SK-N-SH (cell line): ENCODE results near the gene CABLES2. TPM values are rescaled to one million over a fixed set of nuclear protein-coding genes. Genes with fewer than 3 reads are reported as not detected.

Experiments used
- CTCF ChIA-PET: fragments of 300-600, 350-600 bp; formaldehyde crosslinking; extraction: SDS; loops from one replicate; lab custom pipeline; 2021; lab: Yijun Ruan, JAX
- POLR2A ChIA-PET: fragments of 350-600 bp; sonication (Branson Sonifier 250); formaldehyde crosslinking; extraction: SDS; loops from one replicate; lab custom pipeline; 2020; ENCODE audit warnings: antibody characterized with exemption, inconsistent platforms; lab: Yijun Ruan, JAX
- DNase-seq: peaks from one replicate; pipeline ENCODE4 v3.0.0; 2012
- H2AFZ ChIP-seq: fragments of 200-600 bp; sonication (generic); 2 replicates; pipeline ENCODE4 v1.8.1; 2016; ENCODE audit warnings: antibody characterized with exemption, mild to moderate bottlenecking, low read depth
- H3F3A ChIP-seq: fragments of 200-600 bp; sonication (generic); replicated peaks from 2 replicates; pipeline ENCODE3; 2016; ENCODE audit warnings: antibody characterized with exemption, mild to moderate bottlenecking; ENCODE audit not compliant: insufficient read depth
- H3K27ac ChIP-seq, 2 experiments: fragments of 200-500 bp in 1 of 2; fragments of 200-600 bp in 1 of 2; sonication (Bioruptor generic) in 1 of 2; sonication (generic), shearing (Covaris generic) in 1 of 2; 2 replicates each; pipeline versions ENCODE4 v1.5.1 to v1.6.1; 2014 to 2016; ENCODE audit warnings: low read depth in 2 of 2, inconsistent platforms in 1 of 2, low read length in 1 of 2, mild to moderate bottlenecking in 1 of 2, mixed read lengths in 1 of 2
- H3K27me3 ChIP-seq: fragments of 200-600 bp; sonication (generic), shearing (Covaris generic); 2 replicates; pipeline ENCODE4 v1.6.1; 2016; ENCODE audit warnings: mixed run types; ENCODE audit not compliant: insufficient read depth
- H3K36me3 ChIP-seq, 2 experiments: fragments of 200-500 bp in 1 of 2; fragments of 200-600 bp in 1 of 2; sonication (Bioruptor generic) in 1 of 2; sonication (generic) in 1 of 2; replicated peaks in 1 of 2; 2 replicates each; pipeline versions ENCODE3 to v1.5.1; 2014 to 2016; ENCODE audit warnings: low read length in 1 of 2, mild to moderate bottlenecking in 1 of 2; ENCODE audit not compliant: insufficient read depth in 2 of 2, control insufficient read depth in 1 of 2
- H3K4me1 ChIP-seq, 2 experiments: fragments of 200-500 bp in 1 of 2; fragments of 200-600 bp in 1 of 2; sonication (Bioruptor generic) in 1 of 2; sonication (generic), shearing (Covaris generic) in 1 of 2; 2 replicates each; pipeline versions ENCODE4 v1.5.1 to v1.6.1; 2014 to 2016; ENCODE audit warnings: low read depth in 1 of 2, low read length in 1 of 2, mixed run types in 1 of 2; ENCODE audit not compliant: insufficient read depth in 2 of 2, control insufficient read depth in 1 of 2
- H3K4me2 ChIP-seq: fragments of 200-600 bp; sonication (generic), shearing (Covaris generic); 2 replicates; pipeline ENCODE4 v1.6.1; 2017; ENCODE audit warnings: mixed run types
- H3K4me3 ChIP-seq, 2 experiments: fragments of 200-500 bp in 1 of 2; fragments of 200-600 bp in 1 of 2; sonication (Bioruptor generic) in 1 of 2; sonication (generic), shearing (Covaris generic) in 1 of 2; 2 replicates each; pipeline versions ENCODE4 v1.5.1 to v1.8.1; 2014 to 2016; ENCODE audit warnings: low read depth in 2 of 2, inconsistent platforms in 1 of 2, low read length in 1 of 2, mild to moderate bottlenecking in 1 of 2, mixed read lengths in 1 of 2, moderate library complexity in 1 of 2
- H3K79me2 ChIP-seq: fragments of 200-600 bp; sonication (generic); 2 replicates; pipeline ENCODE4 v1.8.1; 2017; ENCODE audit warnings: mild to moderate bottlenecking; ENCODE audit not compliant: insufficient read depth
- H3K9ac ChIP-seq: fragments of 200-600 bp; sonication (generic); 2 replicates; pipeline ENCODE4 v1.6.1; 2017; ENCODE audit warnings: mixed run types
- H3K9me2 ChIP-seq: fragments of 200-600 bp; sonication (generic); 2 replicates; pipeline ENCODE4 v1.6.1; 2017; ENCODE audit warnings: mixed run types
- H3K9me3 ChIP-seq: fragments of 200-600 bp; sonication (generic); 2 replicates; pipeline ENCODE4 v1.6.1; 2017; ENCODE audit warnings: mixed run types, mild to moderate bottlenecking, moderate library complexity
- H4K20me1 ChIP-seq: fragments of 200-600 bp; sonication (generic); 2 replicates; pipeline ENCODE4 v1.6.1; 2017; ENCODE audit warnings: mild to moderate bottlenecking, mixed run types; ENCODE audit not compliant: insufficient read depth
- CTCF ChIP-seq: fragments of 200-600 bp; sonication (generic); IDR thresholded peaks from 2 replicates; pipeline ENCODE4 v1.6.1; 2017; ENCODE audit warnings: antibody characterized with exemption, mild to moderate bottlenecking, moderate library complexity
- FOSL2 ChIP-seq: IDR thresholded peaks from 2 replicates; pipeline ENCODE4 v1.4.0; 2012; ENCODE audit warnings: low read depth, mild to moderate bottlenecking, moderate library complexity, borderline replicate concordance
- FOXJ3 ChIP-seq: sonication (generic); formaldehyde crosslinking; IDR thresholded peaks from 2 replicates; pipeline ENCODE4 v1.5.1; 2020; ENCODE audit warnings: mild to moderate bottlenecking, missing genetic modification reagents
- IRF3 ChIP-seq: fragments of 150-350 bp; IDR thresholded peaks from 2 replicates; pipeline ENCODE4 v1.6.1; 2016; ENCODE audit warnings: mild to moderate bottlenecking, low read depth, low read length
- JUND ChIP-seq: IDR thresholded peaks from 2 replicates; pipeline ENCODE4 v1.4.0; 2012
- MAX ChIP-seq: IDR thresholded peaks from 2 replicates; pipeline ENCODE4 v1.4.0; 2012; ENCODE audit warnings: low read depth
- MXI1 ChIP-seq: IDR thresholded peaks from 2 replicates; pipeline ENCODE4 v1.6.1; 2012; ENCODE audit warnings: mild to moderate bottlenecking, low read depth, low read length, improper control_type of control experiment
- PBX3 ChIP-seq: IDR thresholded peaks from 2 replicates; pipeline ENCODE4; 2012
- POLR2AphosphoS5 ChIP-seq: IDR thresholded peaks from 2 replicates; pipeline ENCODE4 v1.6.1; 2012; ENCODE audit warnings: low read depth, low read length
- RAD21 ChIP-seq: IDR thresholded peaks from 2 replicates; pipeline ENCODE4 v1.6.1; 2012; ENCODE audit warnings: mild to moderate bottlenecking, low read length
- SIN3A ChIP-seq: IDR thresholded peaks from 2 replicates; pipeline ENCODE4 v1.6.1; 2012; ENCODE audit warnings: low read depth, mild to moderate bottlenecking, low read length, moderate library complexity, borderline replicate concordance
- SMC3 ChIP-seq: IDR thresholded peaks from 2 replicates; pipeline ENCODE4 v1.6.1; 2012; ENCODE audit warnings: low read depth, low read length, improper control_type of control experiment
- USF1 ChIP-seq: IDR thresholded peaks from 2 replicates; pipeline ENCODE4 v1.4.0; 2012; ENCODE audit warnings: low read depth, borderline replicate concordance
- USF2 ChIP-seq: fragments of 150-350 bp; IDR thresholded peaks from 2 replicates; pipeline ENCODE4 v1.6.1; 2017; ENCODE audit warnings: antibody characterized with exemption, low read length, low read depth, borderline replicate concordance
- WGBS: methylation state at CpG from one replicate; pipeline ENCODE4 v1.1.6; 2017; ENCODE audit warnings: low lambda C conversion rate; 5-methylcytosine and 5-hydroxymethylcytosine counted together
- polyA plus RNA-seq, 3 experiments: library from polyadenylated mRNA; depleted of rRNA; stranded (reverse); fragments of >200 nt; gene quantifications; 2 replicates each; pipeline ENCODE4 v1.2.3, GENCODE V29; 2012

CABLES2 gene
- polyA plus RNA-seq, 1 of the 3 experiments (the other 2 are of a cell fraction): 4.8 TPM

- Histone ChIP-seq H3K4me1 (peaks cover 0 to under 1% of the 10 kb centered on the region in 2 experiments; a peak in 1 of 4 replicates), H3K36me3 (peaks cover 11 to 46% of the 10 kb centered on the region in 2 experiments), H3K9me3 (no peaks in the 10 kb centered on the region), H3K9ac (no peak overlapping the region), H3K4me3 (no peak overlapping the region), H3K9me2 (no peaks in the 10 kb centered on the region), H2AFZ (no peak overlapping the region), H3K27ac (no peak overlapping the region), H3F3A (no peaks in the 10 kb centered on the region), H3K79me2 (no peaks in the 10 kb centered on the region), H4K20me1 (no peaks in the 10 kb centered on the region), H3K27me3 (no peaks in the 10 kb centered on the region), H3K4me2 (no peak overlapping the region)
- no peak for TF ChIP-seq USF1
- TF ChIP-seq USF2: no peak
- POLR2A ChIA-PET: no interaction called here
- DNase-seq: no peak
- WGBS: 97% methylated on average over 10 of the region's 10 CpGs
- CTCF ChIA-PET: interaction anchor here (2.2 kb wide), 1 partner anchor 35 kb away, joined by 11 read pairs; no protein-coding TSS in a partner anchor
Measured at GRCh38 chr20:62347151-62347404, 60.0 kb downstream of the CABLES2 start.

- ChIA-PET POLR2A (no interaction called here), CTCF (interaction anchor here (2.2 kb wide), 1 partner anchor 35 kb away, joined by 11 read pairs; no protein-coding TSS in a partner anchor)
- H3K4me1 ChIP-seq: no peaks in the 10 kb centered on the region
- H3F3A ChIP-seq: no peaks in the 10 kb centered on the region
- H3K9me2 ChIP-seq: no peaks in the 10 kb centered on the region
- no peak overlapping the region for H3K4me3 ChIP-seq
- TF ChIP-seq RAD21 (no peak), FOSL2 (no peak), FOXJ3 (no peak), MAX (no peak)
- H4K20me1 ChIP-seq: no peaks in the 10 kb centered on the region
- DNase-seq: no peak
- 94% methylated on average over 21 of the region's 34 CpGs for WGBS
- no peak overlapping the region for H3K9ac ChIP-seq
- no peaks in the 10 kb centered on the region for H3K79me2 ChIP-seq
- no peaks in the 10 kb centered on the region for H3K27me3 ChIP-seq
- peaks cover 11 to 44% of the 10 kb centered on the region in 2 experiments for H3K36me3 ChIP-seq
- H3K9me3 ChIP-seq: no peaks in the 10 kb centered on the region
- no peak overlapping the region for H3K4me2 ChIP-seq
- H3K27ac ChIP-seq: no peak overlapping the region; a peak in 1 of 4 replicates
- H2AFZ ChIP-seq: no peak overlapping the region
Measured at GRCh38 chr20:62346398-62347150, 60.5 kb downstream of the CABLES2 start.

- CTCF ChIA-PET: interaction anchor here (1.9 kb wide), 1 partner anchor 37 kb away, joined by 8 read pairs; no protein-coding TSS in a partner anchor
- TF ChIP-seq SIN3A: no peak
- TF ChIP-seq PBX3: no peak
- TF ChIP-seq CTCF: no peak
- no peak for TF ChIP-seq JUND
- no peak for TF ChIP-seq SMC3
- TF ChIP-seq MXI1: no peak
- no peak for TF ChIP-seq POLR2AphosphoS5
- TF ChIP-seq IRF3: no peak
Measured at GRCh38 chr20:62345681-62346370, 61.3 kb downstream of the CABLES2 start.

More at GRCh38 chr20:62345681-62346370, 61.3 kb downstream of the CABLES2 start:
- H2AFZ ChIP-seq: no peak overlapping the region
- DNase-seq: no peak
- no peaks in the 10 kb centered on the region for H3K9me2 ChIP-seq
- no peaks in the 10 kb centered on the region for H3K79me2 ChIP-seq
- WGBS: 90% methylated on average over 18 of the region's 25 CpGs
- no peak overlapping the region; a peak in 1 of 4 replicates for H3K27ac ChIP-seq
- no peak overlapping the region for H3K4me3 ChIP-seq
- no peaks in the 10 kb centered on the region for H3K9me3 ChIP-seq
- peaks cover 17 to 36% of the 10 kb centered on the region in 2 experiments for H3K36me3 ChIP-seq
- H3K4me1 ChIP-seq: no peaks in the 10 kb centered on the region
- no peaks in the 10 kb centered on the region for H4K20me1 ChIP-seq
- H3K9ac ChIP-seq: no peak overlapping the region
- no peak overlapping the region for H3K4me2 ChIP-seq
- H3K27me3 ChIP-seq: no peaks in the 10 kb centered on the region
- POLR2A ChIA-PET: no interaction called here
- H3F3A ChIP-seq: no peaks in the 10 kb centered on the region
